Measurements from ENCODE around the gene TRPC4AP.

The TRPC4AP gene

GRCh38 chr20:35018590-35019371 is 73.8 kb downstream of the TRPC4AP start:
- no peak for DNase-seq (ENCODE audit: low read depth)
- H3K4me3 ChIP-seq (ENCODE audit: control insufficient read depth, low read depth, low read length): no peak overlapping the region
- TF ChIP-seq CTCF (IDR thresholded peaks at IDR 0.05; ENCODE audit: control insufficient read depth, insufficient read depth, low read depth, low read length, missing control alignments): no peak

GRCh38 chr20:35017099-35017835 is 75.3 kb downstream of the TRPC4AP start:
- DNase-seq (ENCODE audit: low read depth): no peak
- TF ChIP-seq CTCF (IDR thresholded peaks at IDR 0.05; ENCODE audit: control insufficient read depth, insufficient read depth, low read depth, low read length, missing control alignments): no peak
- no peak overlapping the region for H3K4me3 ChIP-seq (ENCODE audit: control insufficient read depth, low read depth, low read length)

GRCh38 chr20:35015863-35016193 is 76.8 kb downstream of the TRPC4AP start:
- H3K4me3 ChIP-seq (ENCODE audit: control insufficient read depth, low read depth, low read length): no peak overlapping the region
- no peak for DNase-seq (ENCODE audit: low read depth)
- TF ChIP-seq CTCF (IDR thresholded peaks at IDR 0.05; ENCODE audit: control insufficient read depth, insufficient read depth, low read depth, low read length, missing control alignments): no peak

GRCh38 chr20:35014537-35014936 is 78.1 kb downstream of the TRPC4AP start:
- H3K4me3 ChIP-seq (ENCODE audit: control insufficient read depth, low read depth, low read length): no peak overlapping the region
- no peak for TF ChIP-seq CTCF (IDR thresholded peaks at IDR 0.05; ENCODE audit: control insufficient read depth, insufficient read depth, low read depth, low read length, missing control alignments)
- no peak for DNase-seq (ENCODE audit: low read depth)

GRCh38 chr20:35013421-35014411 is 78.9 kb downstream of the TRPC4AP start:
- DNase-seq (ENCODE audit: low read depth): no peak
- no peak for TF ChIP-seq CTCF (IDR thresholded peaks at IDR 0.05; ENCODE audit: control insufficient read depth, insufficient read depth, low read depth, low read length, missing control alignments)
- H3K4me3 ChIP-seq (ENCODE audit: control insufficient read depth, low read depth, low read length): no peak overlapping the region
